HEK293 (cell line): ENCODE data around the gene MDFI.

Source experiments
- CTCF ChIA-PET: fragments of 350-600 bp; formaldehyde crosslinking; extraction: SDS; loops from one replicate; lab custom pipeline; 2021; ENCODE audit warnings: antibody characterized with exemption; lab: Yijun Ruan, JAX
- POLR2A ChIA-PET: fragments of 300-600 bp; formaldehyde crosslinking; extraction: SDS; loops from one replicate; lab custom pipeline; 2020; ENCODE audit warnings: antibody characterized with exemption, inconsistent platforms; lab: Yijun Ruan, JAX
- H3K27ac ChIP-seq: fragments of 200-500 bp; sonication (Bioruptor generic); 2 replicates; pipeline ENCODE4 v1.5.1; 2014; ENCODE audit warnings: low read depth, low read length, control low read depth, inconsistent platforms; ENCODE audit errors: extremely low read depth
- H3K36me3 ChIP-seq, 2 experiments: fragments of 200-500 bp in 1 of 2; sonication (Bioruptor generic) in 1 of 2; 1 replicate in 1 of 2; 2 replicates in 1 of 2; pipeline ENCODE4 v1.5.1; 2014 to 2017; ENCODE audit warnings: inconsistent platforms in 2 of 2, low read length in 2 of 2; ENCODE audit not compliant: control insufficient read depth in 2 of 2, insufficient read depth in 1 of 2
- H3K4me1 ChIP-seq: fragments of 200-500 bp; sonication (Bioruptor generic); 2 replicates; pipeline ENCODE4 v1.5.1; 2014; ENCODE audit warnings: mild to moderate bottlenecking, low read length, inconsistent platforms; ENCODE audit not compliant: control insufficient read depth, insufficient read depth
- H3K4me3 ChIP-seq: 2 replicates; pipeline ENCODE4 v1.5.1; 2011; ENCODE audit warnings: low read depth, mild to moderate bottlenecking, control low read depth, low read length, moderate library complexity
- H3K9me3 ChIP-seq: fragments of 200-500 bp; sonication (Bioruptor generic); 2 replicates; pipeline ENCODE4 v1.5.1; 2014; ENCODE audit warnings: low read depth, low read length, inconsistent platforms; ENCODE audit not compliant: control insufficient read depth, insufficient read depth
- GFI1B ChIP-seq: fragments of 450-650 bp; formaldehyde crosslinking; IDR thresholded peaks from 2 replicates; pipeline ENCODE4 v1.5.1; 2016; ENCODE audit warnings: missing biosample characterization, missing genetic modification characterization
- MZF1 ChIP-seq: fragments of 450-650 bp; formaldehyde crosslinking; IDR thresholded peaks from 2 replicates; pipeline ENCODE4 v1.5.1; 2017; ENCODE audit warnings: missing biosample characterization, missing genetic modification characterization, borderline replicate concordance
- PRDM1 ChIP-seq: fragments of 450-650 bp; formaldehyde crosslinking; IDR thresholded peaks from 2 replicates; pipeline ENCODE4; 2016; ENCODE audit warnings: missing biosample characterization, missing genetic modification characterization
- PRDM10 ChIP-seq: fragments of 450-650 bp; formaldehyde crosslinking; IDR thresholded peaks from 2 replicates; pipeline ENCODE4 v1.5.1; 2016; ENCODE audit warnings: missing biosample characterization, missing genetic modification characterization
- WT1 ChIP-seq: fragments of 450-650 bp; formaldehyde crosslinking; IDR thresholded peaks from 2 replicates; pipeline ENCODE4 v1.5.1; 2016; ENCODE audit warnings: missing biosample characterization, missing genetic modification characterization
- ZBTB17 ChIP-seq: fragments of 450-650 bp; formaldehyde crosslinking; IDR thresholded peaks from 2 replicates; pipeline ENCODE4 v1.5.1; 2016; ENCODE audit warnings: missing biosample characterization, missing genetic modification characterization
- ZBTB21 ChIP-seq: fragments of 450-650 bp; formaldehyde crosslinking; IDR thresholded peaks from 2 replicates; pipeline ENCODE4 v1.5.1; 2017; ENCODE audit warnings: missing biosample characterization, missing genetic modification characterization
- ZIC2 ChIP-seq: fragments of 450-650 bp; formaldehyde crosslinking; IDR thresholded peaks from 2 replicates; pipeline ENCODE4 v1.5.1; 2016; ENCODE audit warnings: missing biosample characterization, missing genetic modification characterization
- ZNF174 ChIP-seq: fragments of 450-650 bp; formaldehyde crosslinking; IDR thresholded peaks from 2 replicates; pipeline ENCODE4 v1.5.0; 2017; ENCODE audit warnings: missing biosample characterization, mild to moderate bottlenecking, missing genetic modification characterization
- ZNF274 ChIP-seq, 2 experiments: fragments of 200-500 bp in 1 of 2; fragments of 450-650 bp in 1 of 2; sonication (Bioruptor generic) in 1 of 2; formaldehyde crosslinking in 1 of 2; IDR thresholded peaks; 2 replicates each; pipeline versions ENCODE4 v1.5.1 to v1.6.1; 2014 to 2016; ENCODE audit warnings: borderline replicate concordance in 1 of 2, inconsistent platforms in 1 of 2, low read length in 1 of 2, missing biosample characterization in 1 of 2, missing genetic modification characterization in 1 of 2
- ZNF416 ChIP-seq: fragments of 450-650 bp; formaldehyde crosslinking; IDR thresholded peaks from 2 replicates; pipeline ENCODE4 v1.5.1; 2016; ENCODE audit warnings: missing biosample characterization, missing genetic modification characterization
- ZNF549 ChIP-seq: fragments of 450-650 bp; IDR thresholded peaks from 2 replicates; pipeline ENCODE4 v1.5.1; 2018; ENCODE audit warnings: missing biosample characterization, missing genetic modification characterization, mild to moderate bottlenecking, inconsistent platforms, moderate library complexity
- ZNF555 ChIP-seq: fragments of 450-650 bp; formaldehyde crosslinking; conservative IDR thresholded peaks from 2 replicates; pipeline ENCODE4 v1.5.1; 2017; ENCODE audit warnings: missing biosample characterization, mild to moderate bottlenecking, missing genetic modification characterization, inconsistent platforms
- ZNF585B ChIP-seq: fragments of 450-650 bp; formaldehyde crosslinking; IDR thresholded peaks from 2 replicates; pipeline ENCODE4 v1.5.1; 2016; ENCODE audit warnings: missing biosample characterization, missing genetic modification characterization
- ZNF623 ChIP-seq: fragments of 450-650 bp; formaldehyde crosslinking; IDR thresholded peaks from 2 replicates; pipeline ENCODE4 v1.5.1; 2016; ENCODE audit warnings: missing biosample characterization, missing genetic modification characterization
- ZSCAN5A ChIP-seq: fragments of 450-650 bp; formaldehyde crosslinking; IDR thresholded peaks from 2 replicates; pipeline ENCODE4 v1.5.1; 2016; ENCODE audit warnings: missing biosample characterization, missing genetic modification characterization
- TF ChIP-seq, protein P1 (sequence below): fragments of 450-650 bp; formaldehyde crosslinking; IDR thresholded peaks from 2 replicates; pipeline ENCODE4 v1.5.1; 2016; ENCODE audit warnings: missing biosample characterization, missing genetic modification characterization
- TF ChIP-seq, protein P2 (sequence below): fragments of 450-650 bp; formaldehyde crosslinking; IDR thresholded peaks from 2 replicates; pipeline ENCODE4 v1.5.1; 2016; ENCODE audit warnings: missing biosample characterization, missing genetic modification characterization, borderline replicate concordance
- TF ChIP-seq, protein P3 (sequence below): fragments of 450-650 bp; formaldehyde crosslinking; IDR thresholded peaks from 2 replicates; pipeline ENCODE4 v1.5.1; 2017; ENCODE audit warnings: missing biosample characterization, missing genetic modification characterization
- TF ChIP-seq, protein P4 (sequence below): fragments of 450-650 bp; formaldehyde crosslinking; IDR thresholded peaks from 2 replicates; pipeline ENCODE4 v1.5.1; 2017; ENCODE audit warnings: missing biosample characterization, missing genetic modification characterization

MDFI gene

DNA sequence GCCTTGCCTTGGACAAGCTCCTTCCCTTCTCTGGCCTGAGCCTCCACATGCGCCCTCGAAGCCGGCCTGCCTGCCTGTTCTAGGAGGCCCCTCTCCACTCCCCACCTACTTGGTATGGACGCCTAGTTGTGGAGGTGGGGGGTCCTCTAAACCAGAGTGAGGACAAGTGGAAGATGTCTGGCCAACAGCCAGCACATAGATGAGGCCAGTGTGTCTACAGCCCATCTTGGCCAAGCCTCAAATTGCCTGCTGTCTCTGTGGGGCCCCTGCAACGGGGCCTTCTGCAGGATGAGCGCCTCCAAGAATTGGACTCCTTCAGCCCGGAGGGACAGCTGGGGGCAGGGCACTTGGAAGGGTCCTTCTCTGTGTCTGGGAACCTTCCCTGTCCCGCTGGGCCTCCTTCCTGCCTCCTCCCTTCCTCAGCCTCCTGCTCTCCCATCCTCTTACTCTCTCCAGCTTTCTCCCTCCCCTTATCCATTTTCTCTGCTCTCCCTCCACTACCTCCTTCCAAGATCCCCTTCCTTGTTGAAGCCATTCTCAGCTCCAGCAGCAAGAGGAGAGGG is 1.6 kb downstream of the MDFI start:
- Histone ChIP-seq H3K9me3 (no peaks in the 10 kb centered on the region), H3K27ac (no peak overlapping the region), H3K4me3 (no peak overlapping the region), H3K36me3 (no peaks in the 10 kb centered on the region), H3K4me1 (no peaks in the 10 kb centered on the region; the same call in 1 of the 2 replicates)
- ChIA-PET CTCF (interaction anchor here (0.6 to 0.9 kb wide), 2 partner anchors 11 to 42 kb away, joined by 3 read pairs; no protein-coding TSS in a partner anchor), POLR2A (interaction anchor here (1.2 kb wide), 1 partner anchor 37 kb away, joined by 5 read pairs; no protein-coding TSS in a partner anchor)
- TF ChIP-seq ZNF274 (IDR thresholded peaks at IDR 0.05; ENCODE audit: low read length) (no peak), ZNF274 (tag by site-specific recombination; IDR thresholded peaks at IDR 0.05; ENCODE audit: borderline replicate concordance) (no peak), ZBTB21 (tag by site-specific recombination) (no peak), ZIC2 (tag by site-specific recombination) (peak; percentile 51), PRDM10 (no peak), ZNF585B (tag by site-specific recombination) (no peak), ZNF174 (tag by site-specific recombination) (no peak), ZNF623 (no peak), MZF1 (tag by site-specific recombination) (no peak), ZNF416 (tag by site-specific recombination) (no peak), ZNF549 (tag by site-specific recombination) (no peak), ZNF555 (tag by site-specific recombination) (no peak), WT1 (tag by site-specific recombination) (no peak), ZSCAN5A (tag by site-specific recombination) (no peak), ZBTB17 (0 out of 2 replicates have a peak, but pooled peaks have one; percentile 38), GFI1B (tag by site-specific recombination) (no peak), PRDM1 (tag by site-specific recombination) (peak; percentile 68; the same call in 1 of the 2 replicates)
- TF ChIP-seq, protein P1, sequence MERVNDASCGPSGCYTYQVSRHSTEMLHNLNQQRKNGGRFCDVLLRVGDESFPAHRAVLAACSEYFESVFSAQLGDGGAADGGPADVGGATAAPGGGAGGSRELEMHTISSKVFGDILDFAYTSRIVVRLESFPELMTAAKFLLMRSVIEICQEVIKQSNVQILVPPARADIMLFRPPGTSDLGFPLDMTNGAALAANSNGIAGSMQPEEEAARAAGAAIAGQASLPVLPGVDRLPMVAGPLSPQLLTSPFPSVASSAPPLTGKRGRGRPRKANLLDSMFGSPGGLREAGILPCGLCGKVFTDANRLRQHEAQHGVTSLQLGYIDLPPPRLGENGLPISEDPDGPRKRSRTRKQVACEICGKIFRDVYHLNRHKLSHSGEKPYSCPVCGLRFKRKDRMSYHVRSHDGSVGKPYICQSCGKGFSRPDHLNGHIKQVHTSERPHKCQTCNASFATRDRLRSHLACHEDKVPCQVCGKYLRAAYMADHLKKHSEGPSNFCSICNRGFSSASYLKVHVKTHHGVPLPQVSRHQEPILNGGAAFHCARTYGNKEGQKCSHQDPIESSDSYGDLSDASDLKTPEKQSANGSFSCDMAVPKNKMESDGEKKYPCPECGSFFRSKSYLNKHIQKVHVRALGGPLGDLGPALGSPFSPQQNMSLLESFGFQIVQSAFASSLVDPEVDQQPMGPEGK (tag by site-specific recombination) = no peak
- TF ChIP-seq, protein P2, sequence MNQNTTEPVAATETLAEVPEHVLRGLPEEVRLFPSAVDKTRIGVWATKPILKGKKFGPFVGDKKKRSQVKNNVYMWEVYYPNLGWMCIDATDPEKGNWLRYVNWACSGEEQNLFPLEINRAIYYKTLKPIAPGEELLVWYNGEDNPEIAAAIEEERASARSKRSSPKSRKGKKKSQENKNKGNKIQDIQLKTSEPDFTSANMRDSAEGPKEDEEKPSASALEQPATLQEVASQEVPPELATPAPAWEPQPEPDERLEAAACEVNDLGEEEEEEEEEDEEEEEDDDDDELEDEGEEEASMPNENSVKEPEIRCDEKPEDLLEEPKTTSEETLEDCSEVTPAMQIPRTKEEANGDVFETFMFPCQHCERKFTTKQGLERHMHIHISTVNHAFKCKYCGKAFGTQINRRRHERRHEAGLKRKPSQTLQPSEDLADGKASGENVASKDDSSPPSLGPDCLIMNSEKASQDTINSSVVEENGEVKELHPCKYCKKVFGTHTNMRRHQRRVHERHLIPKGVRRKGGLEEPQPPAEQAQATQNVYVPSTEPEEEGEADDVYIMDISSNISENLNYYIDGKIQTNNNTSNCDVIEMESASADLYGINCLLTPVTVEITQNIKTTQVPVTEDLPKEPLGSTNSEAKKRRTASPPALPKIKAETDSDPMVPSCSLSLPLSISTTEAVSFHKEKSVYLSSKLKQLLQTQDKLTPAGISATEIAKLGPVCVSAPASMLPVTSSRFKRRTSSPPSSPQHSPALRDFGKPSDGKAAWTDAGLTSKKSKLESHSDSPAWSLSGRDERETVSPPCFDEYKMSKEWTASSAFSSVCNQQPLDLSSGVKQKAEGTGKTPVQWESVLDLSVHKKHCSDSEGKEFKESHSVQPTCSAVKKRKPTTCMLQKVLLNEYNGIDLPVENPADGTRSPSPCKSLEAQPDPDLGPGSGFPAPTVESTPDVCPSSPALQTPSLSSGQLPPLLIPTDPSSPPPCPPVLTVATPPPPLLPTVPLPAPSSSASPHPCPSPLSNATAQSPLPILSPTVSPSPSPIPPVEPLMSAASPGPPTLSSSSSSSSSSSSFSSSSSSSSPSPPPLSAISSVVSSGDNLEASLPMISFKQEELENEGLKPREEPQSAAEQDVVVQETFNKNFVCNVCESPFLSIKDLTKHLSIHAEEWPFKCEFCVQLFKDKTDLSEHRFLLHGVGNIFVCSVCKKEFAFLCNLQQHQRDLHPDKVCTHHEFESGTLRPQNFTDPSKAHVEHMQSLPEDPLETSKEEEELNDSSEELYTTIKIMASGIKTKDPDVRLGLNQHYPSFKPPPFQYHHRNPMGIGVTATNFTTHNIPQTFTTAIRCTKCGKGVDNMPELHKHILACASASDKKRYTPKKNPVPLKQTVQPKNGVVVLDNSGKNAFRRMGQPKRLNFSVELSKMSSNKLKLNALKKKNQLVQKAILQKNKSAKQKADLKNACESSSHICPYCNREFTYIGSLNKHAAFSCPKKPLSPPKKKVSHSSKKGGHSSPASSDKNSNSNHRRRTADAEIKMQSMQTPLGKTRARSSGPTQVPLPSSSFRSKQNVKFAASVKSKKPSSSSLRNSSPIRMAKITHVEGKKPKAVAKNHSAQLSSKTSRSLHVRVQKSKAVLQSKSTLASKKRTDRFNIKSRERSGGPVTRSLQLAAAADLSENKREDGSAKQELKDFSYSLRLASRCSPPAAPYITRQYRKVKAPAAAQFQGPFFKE (tag by site-specific recombination) = no peak
- TF ChIP-seq, protein P3, sequence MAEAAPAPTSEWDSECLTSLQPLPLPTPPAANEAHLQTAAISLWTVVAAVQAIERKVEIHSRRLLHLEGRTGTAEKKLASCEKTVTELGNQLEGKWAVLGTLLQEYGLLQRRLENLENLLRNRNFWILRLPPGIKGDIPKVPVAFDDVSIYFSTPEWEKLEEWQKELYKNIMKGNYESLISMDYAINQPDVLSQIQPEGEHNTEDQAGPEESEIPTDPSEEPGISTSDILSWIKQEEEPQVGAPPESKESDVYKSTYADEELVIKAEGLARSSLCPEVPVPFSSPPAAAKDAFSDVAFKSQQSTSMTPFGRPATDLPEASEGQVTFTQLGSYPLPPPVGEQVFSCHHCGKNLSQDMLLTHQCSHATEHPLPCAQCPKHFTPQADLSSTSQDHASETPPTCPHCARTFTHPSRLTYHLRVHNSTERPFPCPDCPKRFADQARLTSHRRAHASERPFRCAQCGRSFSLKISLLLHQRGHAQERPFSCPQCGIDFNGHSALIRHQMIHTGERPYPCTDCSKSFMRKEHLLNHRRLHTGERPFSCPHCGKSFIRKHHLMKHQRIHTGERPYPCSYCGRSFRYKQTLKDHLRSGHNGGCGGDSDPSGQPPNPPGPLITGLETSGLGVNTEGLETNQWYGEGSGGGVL (tag by site-specific recombination) = peak; percentile 67
- TF ChIP-seq, protein P4, sequence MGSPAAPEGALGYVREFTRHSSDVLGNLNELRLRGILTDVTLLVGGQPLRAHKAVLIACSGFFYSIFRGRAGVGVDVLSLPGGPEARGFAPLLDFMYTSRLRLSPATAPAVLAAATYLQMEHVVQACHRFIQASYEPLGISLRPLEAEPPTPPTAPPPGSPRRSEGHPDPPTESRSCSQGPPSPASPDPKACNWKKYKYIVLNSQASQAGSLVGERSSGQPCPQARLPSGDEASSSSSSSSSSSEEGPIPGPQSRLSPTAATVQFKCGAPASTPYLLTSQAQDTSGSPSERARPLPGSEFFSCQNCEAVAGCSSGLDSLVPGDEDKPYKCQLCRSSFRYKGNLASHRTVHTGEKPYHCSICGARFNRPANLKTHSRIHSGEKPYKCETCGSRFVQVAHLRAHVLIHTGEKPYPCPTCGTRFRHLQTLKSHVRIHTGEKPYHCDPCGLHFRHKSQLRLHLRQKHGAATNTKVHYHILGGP = no peak
